Activated naive CD8-positive, alpha-beta T cell treated with anti-CD3 and anti-CD28 coated beads for 36 hours (primary cell): ENCODE results near the gene CCNQ. TPM values are rescaled to one million over a fixed set of nuclear protein-coding genes. Genes with fewer than 3 reads are reported as not detected.

Source experiments
- DNase-seq: peaks from one replicate; pipeline ENCODE4 v3.0.0; 2021
- H3K27ac Mint-ChIP-seq: one replicate; pipeline ENCODE4 v1.8.0; 2022; ENCODE audit warnings: mild to moderate bottlenecking, moderate library complexity, mixed read lengths
- H3K27me3 Mint-ChIP-seq: one replicate; pipeline ENCODE4 v1.8.0; 2022; ENCODE audit warnings: mild to moderate bottlenecking, mixed read lengths
- H3K36me3 Mint-ChIP-seq: one replicate; pipeline ENCODE4 v1.8.0; 2021; ENCODE audit warnings: mild to moderate bottlenecking, mixed read lengths
- H3K4me1 Mint-ChIP-seq: one replicate; pipeline ENCODE4 v1.8.0; 2021; ENCODE audit warnings: mixed read lengths
- H3K4me3 Mint-ChIP-seq: one replicate; pipeline ENCODE4 v1.8.0; 2022; ENCODE audit warnings: mild to moderate bottlenecking, moderate library complexity, mixed read lengths
- H3K9me3 Mint-ChIP-seq: one replicate; pipeline ENCODE4 v1.8.0; 2022; ENCODE audit warnings: mixed read lengths
- total RNA-seq, 2 experiments: library from RNA; stranded (reverse); gene quantifications; one replicate each; pipeline ENCODE4 v1.2.3, GENCODE V29; 2021

The CCNQ gene
- 10 to 100 TPM; 24.8 to 25.5 TPM for total RNA-seq

DNA sequence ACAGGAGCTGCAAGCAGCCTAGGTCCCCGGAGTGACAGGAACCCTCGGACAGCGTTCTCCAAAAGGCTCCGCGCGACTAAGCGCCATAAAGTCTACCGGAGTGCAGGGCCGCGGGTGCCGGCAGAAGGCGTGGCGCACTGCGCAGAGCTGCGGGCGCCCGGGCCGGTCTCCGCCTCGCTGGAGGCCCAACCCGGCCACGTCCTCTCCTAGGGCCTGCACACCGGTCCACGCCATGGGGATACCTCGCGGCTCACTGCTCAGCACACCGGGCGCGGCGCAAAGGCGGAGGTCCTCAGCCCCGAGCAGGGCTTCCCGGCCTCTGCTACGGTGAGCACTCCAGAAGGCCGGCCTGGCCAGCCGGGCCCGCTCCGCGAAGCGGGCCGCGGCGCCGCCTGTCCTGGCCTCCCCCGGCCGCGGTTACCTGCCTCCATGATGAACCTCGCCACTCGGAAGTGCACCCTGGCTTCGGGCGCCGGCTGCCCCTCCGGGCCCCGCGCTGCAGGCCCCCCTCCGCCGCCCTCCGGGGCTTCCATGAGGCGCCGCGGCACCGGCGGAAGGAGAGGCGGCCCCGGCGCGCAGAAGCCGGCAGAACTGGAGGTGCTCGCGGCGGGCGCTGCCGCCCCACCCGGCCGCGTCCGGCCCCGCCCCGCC is at the start of gene CCNQ:
Gene CCNQ (minus strand): TSS at position 599 of the 651 bp plus-strand sequence. CDS start 66 bp downstream, at position 533.
- Mint-ChIP-seq H3K36me3 (peaks cover 7% of the 10 kb centered on the region), H3K27ac (peak within 1 kb of the TSS; percentile 25), H3K9me3 (no peaks in the 10 kb centered on the region)

DNA sequence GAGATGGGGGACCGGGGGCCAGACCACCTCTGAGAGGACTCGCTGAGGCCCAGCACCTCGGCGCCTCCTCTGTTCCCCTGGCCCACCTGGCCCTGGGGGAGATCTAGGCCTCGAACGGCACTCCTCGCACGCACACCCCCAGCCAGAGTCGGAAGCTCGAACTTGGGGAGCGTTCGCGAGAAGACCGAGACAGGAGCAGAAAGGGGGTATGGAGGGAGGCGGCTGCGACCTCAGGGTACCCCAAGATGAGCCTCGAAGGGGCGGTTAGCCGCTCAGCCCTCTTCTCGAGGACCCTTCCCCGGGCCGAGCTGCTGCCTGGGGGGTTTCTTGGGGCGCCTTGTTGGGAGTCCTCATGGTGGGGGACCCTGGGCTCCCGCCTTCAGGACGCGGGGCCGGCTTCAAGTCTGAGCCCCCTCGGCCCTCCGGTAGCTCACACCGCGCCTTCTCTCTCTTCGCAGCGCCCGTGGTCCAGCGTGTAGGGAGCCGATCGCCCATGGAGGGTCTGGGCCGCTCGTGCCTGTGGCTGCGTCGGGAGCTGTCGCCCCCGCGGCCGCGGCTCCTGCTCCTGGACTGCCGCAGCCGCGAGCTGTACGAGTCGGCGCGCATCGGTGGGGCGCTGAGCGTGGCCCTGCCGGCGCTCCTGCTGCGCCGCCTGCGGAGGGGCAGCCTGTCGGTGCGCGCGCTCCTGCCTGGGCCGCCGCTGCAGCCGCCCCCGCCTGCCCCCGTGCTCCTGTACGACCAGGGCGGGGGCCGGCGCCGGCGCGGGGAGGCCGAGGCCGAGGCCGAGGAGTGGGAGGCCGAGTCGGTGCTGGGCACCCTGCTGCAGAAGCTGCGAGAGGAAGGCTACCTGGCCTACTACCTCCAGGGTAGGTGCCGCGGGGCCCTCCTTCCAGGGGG is 48.8 kb upstream of the CCNQ start:
- Mint-ChIP-seq H3K36me3 (no peaks in the 10 kb centered on the region), H3K27me3 (peaks cover 41% of the 10 kb centered on the region), H3K9me3 (no peaks in the 10 kb centered on the region), H3K27ac (no peak overlapping the region), H3K4me3 (no peak overlapping the region), H3K4me1 (peaks cover 4% of the 10 kb centered on the region)
- DNase-seq = no peak

More for the DNA sequence above, at the start of gene CCNQ:
- Mint-ChIP-seq H3K27me3 (no peaks in the 10 kb centered on the region), H3K4me1 (peaks cover 18% of the 10 kb centered on the region), H3K4me3 (peak within 1 kb of the TSS; percentile 85)
- peak; percentile 33 for DNase-seq

DNA sequence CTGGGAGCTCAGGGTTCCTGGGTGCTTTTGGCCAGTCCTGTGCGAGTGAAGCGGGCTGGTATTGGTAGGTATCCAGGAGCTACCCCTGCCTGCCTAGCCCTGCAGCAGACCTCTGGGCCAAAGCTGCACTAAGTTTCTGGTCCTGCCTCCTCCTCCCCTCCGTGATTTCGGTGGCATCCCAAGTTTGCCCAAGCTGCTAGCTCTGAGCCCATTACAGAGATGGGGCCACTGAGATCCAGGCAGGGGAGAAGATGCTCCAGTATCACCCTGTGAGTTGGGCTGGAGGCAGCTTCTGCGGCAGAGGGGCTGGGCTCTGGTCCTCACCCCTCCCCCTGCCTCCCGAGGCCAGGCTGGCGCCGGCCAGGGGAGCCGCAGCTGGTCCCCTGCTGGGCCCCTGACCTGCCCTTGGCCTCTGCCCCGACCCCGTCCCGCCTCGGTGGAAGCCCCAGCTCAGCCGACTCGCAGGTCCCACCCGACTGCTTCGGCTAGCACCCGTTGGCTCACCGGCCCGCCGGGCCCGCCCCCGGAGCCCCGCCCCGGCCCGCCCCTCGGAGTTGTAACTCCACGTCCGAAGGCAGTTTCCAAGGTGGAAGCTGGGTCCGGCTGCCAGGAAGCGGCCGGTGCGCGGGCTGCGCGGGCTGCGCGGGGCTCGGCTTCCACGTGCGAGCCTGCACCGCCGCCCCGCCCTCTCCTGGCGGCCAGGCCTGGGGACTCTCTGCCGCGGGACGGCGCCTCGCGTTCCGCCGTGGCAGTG is 47.9 kb upstream of the CCNQ start, which contains the start of gene DUSP9:
Gene DUSP9 (plus strand): TSS at position 584 of the 754 bp plus-strand sequence. CDS start 751 bp downstream, outside the sequence.
- no peaks in the 10 kb centered on the region for H3K9me3 Mint-ChIP-seq
- H3K27me3 Mint-ChIP-seq = peaks cover 44% of the 10 kb centered on the region
- H3K4me3 Mint-ChIP-seq = no peak within 1 kb of the TSS
- peaks cover 5% of the 10 kb centered on the region for H3K4me1 Mint-ChIP-seq
- no peak within 1 kb of the TSS for H3K27ac Mint-ChIP-seq
- no peaks in the 10 kb centered on the region for H3K36me3 Mint-ChIP-seq
- no peak for DNase-seq

DNA sequence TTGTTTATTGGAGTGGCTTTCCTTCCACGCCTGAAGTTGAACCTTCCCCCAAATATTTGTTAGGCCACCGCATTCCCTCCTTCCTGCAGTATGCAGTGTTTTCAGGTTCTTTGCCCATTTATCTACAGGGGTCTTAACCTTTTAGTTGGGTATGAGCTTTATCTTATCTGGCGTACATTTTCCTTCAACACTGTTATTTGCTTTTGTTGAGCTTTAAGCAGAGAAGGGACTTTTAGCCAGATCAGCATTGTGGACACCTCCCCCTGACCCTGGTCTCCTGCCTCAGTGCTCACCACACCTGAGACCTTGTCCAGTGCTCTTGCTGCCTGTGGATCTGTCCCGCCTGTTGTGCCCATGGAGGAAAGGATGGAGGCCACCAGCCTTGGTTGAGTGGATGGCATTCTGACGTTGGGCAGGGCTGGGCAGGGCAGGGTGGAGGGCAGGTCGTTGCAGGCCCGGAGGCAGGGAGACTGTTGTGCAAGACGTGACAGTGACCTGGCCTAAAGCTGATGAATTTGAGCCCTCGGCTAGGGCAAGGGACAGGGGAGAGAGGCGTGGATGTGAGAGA is 47.1 kb upstream of the CCNQ start:
- no peaks in the 10 kb centered on the region for H3K36me3 Mint-ChIP-seq
- peaks cover 5% of the 10 kb centered on the region for H3K4me1 Mint-ChIP-seq
- H3K4me3 Mint-ChIP-seq = no peak overlapping the region
- peaks cover 51% of the 10 kb centered on the region for H3K27me3 Mint-ChIP-seq
- no peak for DNase-seq
- H3K27ac Mint-ChIP-seq = no peak overlapping the region
- no peaks in the 10 kb centered on the region for H3K9me3 Mint-ChIP-seq

DNA sequence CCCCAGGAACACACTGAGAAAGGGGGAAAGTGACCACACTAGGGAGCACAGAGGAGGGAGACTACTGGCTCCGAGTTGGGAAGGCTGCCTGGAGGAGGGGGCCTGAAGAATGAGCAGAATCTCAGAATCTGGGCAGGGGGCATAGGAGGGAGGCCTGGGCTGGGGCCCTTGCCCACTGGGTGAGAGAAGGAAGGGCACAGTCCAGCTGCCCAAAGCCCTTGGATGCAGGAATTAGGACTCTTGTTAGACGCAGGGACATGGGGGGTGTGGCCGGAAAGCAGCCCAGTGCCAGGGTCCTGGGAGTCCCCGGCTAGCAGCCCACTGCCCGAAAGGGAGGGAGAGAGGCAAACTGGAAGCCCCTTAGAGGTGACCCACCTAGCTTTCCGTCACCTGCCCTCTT is 46.2 kb upstream of the CCNQ start:
- H3K36me3 Mint-ChIP-seq = no peaks in the 10 kb centered on the region

DNA sequence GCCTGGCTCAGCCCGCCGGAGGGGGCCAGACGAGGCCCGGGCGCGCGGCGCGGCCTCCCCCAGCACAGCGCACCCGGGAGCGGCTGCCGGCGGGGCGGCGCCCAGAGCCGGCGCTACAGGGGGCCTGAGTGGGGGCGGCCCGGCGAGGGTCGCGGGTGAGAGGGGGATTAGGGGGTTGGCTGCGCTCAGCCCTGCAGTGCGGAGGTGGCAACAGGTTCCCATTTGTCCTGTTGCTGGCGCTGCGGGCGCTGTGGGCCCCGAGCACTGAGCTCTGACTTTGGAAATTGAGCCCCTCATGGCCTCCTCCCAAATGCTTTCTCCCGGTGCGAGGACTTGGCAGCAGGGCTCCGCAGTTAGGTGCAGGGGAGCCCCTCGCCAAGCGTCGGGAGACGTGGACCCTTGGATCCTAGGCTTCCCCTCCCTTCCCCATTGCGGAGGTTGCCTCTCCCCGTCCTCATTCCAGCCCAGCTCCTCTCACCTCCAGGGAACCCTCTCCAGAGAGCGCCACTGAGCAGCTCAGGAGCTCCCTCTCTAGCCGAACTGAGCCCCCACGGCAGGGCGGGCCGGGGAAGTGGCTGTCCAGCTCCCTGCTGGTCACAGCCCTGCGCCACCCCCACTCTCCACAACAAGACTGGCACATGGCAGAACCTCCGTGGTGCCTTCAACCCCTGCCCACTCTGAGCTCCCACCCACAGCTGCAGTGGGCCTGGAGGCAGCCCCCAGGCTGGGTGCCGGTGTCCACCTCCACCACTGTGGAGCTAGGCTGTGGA is 45.6 kb upstream of the CCNQ start:
- H3K4me1 Mint-ChIP-seq = peaks cover 5% of the 10 kb centered on the region
- H3K36me3 Mint-ChIP-seq = no peaks in the 10 kb centered on the region
- H3K9me3 Mint-ChIP-seq = no peaks in the 10 kb centered on the region
- H3K27ac Mint-ChIP-seq = no peak overlapping the region
- no peak overlapping the region for H3K4me3 Mint-ChIP-seq
- no peak for DNase-seq
- H3K27me3 Mint-ChIP-seq = peaks cover 54% of the 10 kb centered on the region

More for the DNA sequence above, 46.2 kb upstream of the CCNQ start:
- Mint-ChIP-seq H3K27ac (no peak overlapping the region), H3K9me3 (no peaks in the 10 kb centered on the region), H3K27me3 (peaks cover 54% of the 10 kb centered on the region), H3K4me1 (peaks cover 5% of the 10 kb centered on the region), H3K4me3 (no peak overlapping the region)
- no peak for DNase-seq

DNA sequence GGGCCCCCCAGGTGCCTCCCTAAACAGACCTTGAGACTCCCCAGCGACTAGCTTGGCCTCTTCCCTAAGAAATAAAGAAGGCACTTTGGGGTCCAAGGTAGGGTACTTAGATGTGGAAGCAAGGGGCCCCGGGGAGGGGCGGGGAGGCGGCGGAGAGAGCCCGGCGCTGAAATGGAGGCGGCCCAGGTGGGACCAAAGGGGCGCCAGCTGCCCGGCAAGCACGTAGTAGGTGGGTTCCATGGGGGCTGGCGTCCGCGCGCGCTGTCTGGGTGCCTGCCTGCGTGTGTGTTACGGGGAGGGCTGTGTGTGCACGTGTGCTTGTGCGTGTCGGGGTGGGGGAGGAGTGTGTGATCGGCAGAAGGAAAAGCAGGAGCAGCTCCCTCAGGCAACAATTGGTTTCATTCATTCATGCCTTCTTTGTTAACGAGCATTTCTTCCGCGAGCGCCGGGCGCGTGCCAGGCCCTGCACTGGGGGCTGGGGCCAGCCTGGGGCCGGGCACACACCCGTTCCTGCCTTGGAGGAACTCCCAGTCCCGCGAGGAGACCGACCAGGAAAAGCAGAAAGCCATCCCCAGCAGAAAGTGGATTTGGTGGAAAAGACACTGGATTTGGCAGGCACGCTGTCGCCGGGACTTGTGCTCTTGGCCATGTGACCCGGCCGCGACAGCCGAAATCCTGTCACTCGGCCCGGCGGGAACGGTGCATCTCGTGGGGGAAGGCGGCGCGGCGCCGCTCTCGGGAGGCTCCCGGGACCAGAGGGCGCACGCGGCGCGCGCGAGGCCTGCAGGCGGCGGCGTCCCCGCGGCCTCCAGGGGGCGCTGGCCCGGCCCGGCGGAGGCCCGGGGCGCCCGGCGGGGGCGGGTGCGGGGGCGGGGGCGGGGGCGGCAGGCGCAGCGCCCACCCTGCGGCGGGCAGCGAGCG is 44.8 kb upstream of the CCNQ start:
- H3K27me3 Mint-ChIP-seq = peaks cover 52% of the 10 kb centered on the region

DNA sequence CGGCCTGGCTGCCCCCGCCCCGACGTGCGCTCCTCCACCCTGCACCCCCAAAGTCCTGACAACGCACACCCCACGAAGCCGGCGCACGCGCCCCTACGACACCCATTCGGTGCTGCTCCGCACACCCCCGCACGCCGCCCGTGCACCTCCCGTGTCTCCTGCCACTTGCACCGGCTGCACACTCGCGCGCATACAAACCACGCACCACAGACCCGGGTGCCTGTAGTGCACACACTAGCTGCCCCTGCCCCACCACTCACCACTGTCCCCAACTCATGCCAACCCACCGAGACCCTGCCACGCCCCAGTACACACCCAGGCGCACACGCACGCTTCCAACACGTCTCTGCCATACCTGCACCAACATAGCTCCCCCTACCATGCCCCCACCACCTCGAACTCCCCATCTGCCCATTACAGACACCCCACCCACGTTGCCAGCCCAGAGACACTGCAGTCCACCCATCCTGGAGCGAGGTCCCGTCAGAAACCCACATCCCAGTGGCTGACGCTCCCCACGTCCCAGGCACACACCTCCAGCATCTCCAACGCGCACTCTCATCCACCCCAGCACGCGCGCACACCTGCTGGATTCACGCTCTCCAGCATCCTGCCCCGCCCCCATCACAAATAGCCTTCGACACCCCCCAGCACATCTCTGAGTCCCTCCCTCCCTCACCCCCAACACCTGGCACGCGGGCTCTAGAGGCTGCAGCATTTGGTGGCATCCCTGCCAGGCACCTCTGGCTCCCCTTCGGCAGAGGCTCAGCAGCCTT is 43.9 kb upstream of the CCNQ start:
- DNase-seq = no peak
- Mint-ChIP-seq H3K4me1 (peaks cover 5% of the 10 kb centered on the region), H3K27me3 (peaks cover 47% of the 10 kb centered on the region), H3K9me3 (no peaks in the 10 kb centered on the region), H3K4me3 (peak overlapping the region; percentile 54), H3K27ac (no peak overlapping the region), H3K36me3 (no peaks in the 10 kb centered on the region)

More for the DNA sequence above, 44.8 kb upstream of the CCNQ start:
- H3K27ac Mint-ChIP-seq = no peak overlapping the region
- H3K4me3 Mint-ChIP-seq = no peak overlapping the region
- H3K4me1 Mint-ChIP-seq = peaks cover 5% of the 10 kb centered on the region
- no peaks in the 10 kb centered on the region for H3K36me3 Mint-ChIP-seq
- peak; percentile 26 for DNase-seq
- H3K9me3 Mint-ChIP-seq = no peaks in the 10 kb centered on the region

DNA sequence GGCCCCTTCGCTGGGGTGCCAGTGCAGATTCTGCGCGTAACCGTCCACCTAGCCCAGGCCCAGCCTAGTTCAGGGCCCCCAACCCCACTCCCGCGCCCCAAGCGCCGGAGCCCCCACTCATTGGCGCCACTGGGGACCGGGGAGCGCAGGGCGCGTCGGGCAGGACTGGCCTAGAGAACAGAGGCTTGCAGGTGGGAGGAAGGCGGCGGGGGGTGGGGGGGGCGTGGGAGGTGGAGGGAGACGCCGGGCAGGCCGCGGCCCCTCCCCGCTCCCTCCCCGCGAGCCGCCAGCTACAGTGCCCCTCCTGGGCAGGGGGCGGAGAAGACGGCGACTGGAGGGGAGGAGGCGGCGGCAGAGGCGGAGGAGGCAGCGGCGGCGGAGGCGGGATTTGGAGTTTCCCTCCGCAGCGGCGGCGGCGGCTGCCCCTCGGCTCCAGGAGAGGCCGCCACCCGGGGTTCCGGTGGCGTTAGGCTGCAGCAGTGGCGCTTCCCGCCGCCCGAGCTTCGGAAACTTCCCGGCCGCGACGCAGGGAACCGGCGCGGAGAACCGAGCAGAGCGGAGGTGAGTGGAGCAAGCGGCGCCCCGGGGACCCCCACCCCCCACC is 43.2 kb upstream of the CCNQ start:
- no peak overlapping the region for H3K27ac Mint-ChIP-seq
- H3K4me1 Mint-ChIP-seq = peaks cover 5% of the 10 kb centered on the region
- H3K9me3 Mint-ChIP-seq = no peaks in the 10 kb centered on the region
- peaks cover 47% of the 10 kb centered on the region for H3K27me3 Mint-ChIP-seq
- no peak for DNase-seq
- no peak overlapping the region for H3K4me3 Mint-ChIP-seq
- no peaks in the 10 kb centered on the region for H3K36me3 Mint-ChIP-seq

DNA sequence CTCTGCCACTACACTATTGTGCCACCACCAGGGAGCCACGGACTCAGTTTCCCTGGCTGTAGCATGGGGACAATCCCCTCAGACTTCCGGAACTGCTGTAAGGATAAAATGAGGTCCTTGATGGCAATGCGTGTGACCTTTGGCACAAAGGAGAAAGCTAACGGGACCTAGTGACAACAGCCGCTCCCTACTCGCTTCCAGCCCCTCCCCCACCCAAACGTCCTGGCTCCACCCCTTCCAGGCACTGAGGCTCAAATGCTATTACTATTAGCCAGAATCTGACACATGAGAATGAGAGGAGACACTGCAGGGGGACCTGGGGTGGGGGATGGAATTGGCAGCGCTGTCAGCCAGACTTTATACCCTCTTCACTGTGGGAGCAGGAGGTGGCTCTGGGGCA is 42.7 kb upstream of the CCNQ start:
- H3K9me3 Mint-ChIP-seq = no peaks in the 10 kb centered on the region
- H3K36me3 Mint-ChIP-seq = no peaks in the 10 kb centered on the region
- peaks cover 47% of the 10 kb centered on the region for H3K27me3 Mint-ChIP-seq

DNA sequence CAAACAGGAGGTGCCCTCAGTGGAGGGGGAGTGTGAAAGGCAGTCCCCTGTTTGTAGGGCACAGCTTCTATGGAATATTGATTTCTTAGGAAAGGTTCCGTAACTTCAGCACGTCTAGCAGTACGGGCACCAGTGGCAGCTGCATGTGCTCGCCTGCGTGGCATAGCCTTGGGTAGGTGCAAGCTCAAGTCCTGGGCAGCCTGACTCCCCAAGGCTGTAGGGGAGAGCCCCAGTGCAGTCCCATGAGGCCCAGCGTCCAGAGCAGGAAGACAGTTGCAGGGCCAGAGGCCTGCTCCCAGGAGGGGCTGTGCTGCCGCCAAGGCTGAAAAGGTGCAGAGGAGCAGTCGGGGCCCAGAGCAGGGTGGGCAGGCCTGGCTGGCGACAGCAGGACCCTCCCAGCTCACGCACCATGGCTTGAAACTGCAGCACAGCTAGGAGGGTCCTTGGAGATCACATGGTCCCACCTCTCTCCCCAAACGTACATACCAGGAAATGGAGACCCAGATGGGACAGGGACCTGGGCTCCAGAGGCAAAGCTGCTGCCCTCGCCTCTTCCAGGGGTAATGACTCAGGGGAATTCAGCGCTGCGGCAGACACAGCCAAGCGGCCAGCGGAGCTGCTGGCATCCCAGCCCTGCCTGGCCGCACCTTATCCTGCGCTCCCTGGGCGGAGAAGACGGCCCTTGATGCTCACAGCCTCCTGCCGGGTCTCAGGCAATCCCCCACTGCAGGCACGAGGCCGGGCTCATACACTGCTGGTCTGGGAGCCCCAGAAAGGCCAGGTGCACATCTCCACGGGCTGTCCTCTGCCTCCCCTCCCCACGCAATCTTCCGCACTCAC is 42.0 kb upstream of the CCNQ start:
- Mint-ChIP-seq H3K27me3 (peaks cover 42% of the 10 kb centered on the region), H3K27ac (no peak overlapping the region), H3K9me3 (no peaks in the 10 kb centered on the region), H3K4me1 (peaks cover 5% of the 10 kb centered on the region), H3K36me3 (no peaks in the 10 kb centered on the region), H3K4me3 (no peak overlapping the region)
- DNase-seq = no peak

More for the DNA sequence above, 42.7 kb upstream of the CCNQ start:
- no peak for DNase-seq
- peaks cover 5% of the 10 kb centered on the region for H3K4me1 Mint-ChIP-seq
- H3K27ac Mint-ChIP-seq = no peak overlapping the region
- H3K4me3 Mint-ChIP-seq = no peak overlapping the region
